HG03064 (cell line): Measurements from ENCODE around the gene MAMLD1.

ENCODE experiments used
- ATAC-seq: cut with Tn5 transposase; IDR thresholded peaks from one replicate; pipeline ENCODE4 v1.9.1; 2021; ENCODE audit warnings: low read depth; ENCODE audit not compliant: unreplicated experiment

Gene MAMLD1

GRCh38 chrX:150522494-150522893, 159.4 kb downstream of the MAMLD1 start:
- no peak for ATAC-seq

GRCh38 chrX:150525061-150525919, 162.2 kb downstream of the MAMLD1 start:
- no peak for ATAC-seq

- ATAC-seq, result no peak
Observed at GRCh38 chrX:150526692-150527091, 163.6 kb downstream of the MAMLD1 start.

- no peak for ATAC-seq
Observed at GRCh38 chrX:150527108-150527507, 164.0 kb downstream of the MAMLD1 start.

GRCh38 chrX:150529587-150529986, 166.5 kb downstream of the MAMLD1 start:
- no peak for ATAC-seq

- no peak for ATAC-seq
Observed at GRCh38 chrX:150530821-150531220, 167.7 kb downstream of the MAMLD1 start.

- ATAC-seq, result no peak
Observed at GRCh38 chrX:150531467-150531866, 168.3 kb downstream of the MAMLD1 start.

- no peak for ATAC-seq
Observed at GRCh38 chrX:150533863-150534262, 170.7 kb downstream of the MAMLD1 start.

- no peak for ATAC-seq
Observed at GRCh38 chrX:150536455-150537116, 173.5 kb downstream of the MAMLD1 start.

GRCh38 chrX:150537851-150538250, 174.7 kb downstream of the MAMLD1 start:
- no peak for ATAC-seq

GRCh38 chrX:150540965-150541364, 177.8 kb downstream of the MAMLD1 start:
- no peak for ATAC-seq

- ATAC-seq, result peak; percentile 32
Observed at GRCh38 chrX:150542846-150543229, 179.7 kb downstream of the MAMLD1 start.

- ATAC-seq, result peak; percentile 42
Observed at GRCh38 chrX:150543230-150544155, 180.4 kb downstream of the MAMLD1 start.

GRCh38 chrX:150544222-150544787, 181.2 kb downstream of the MAMLD1 start:
- ATAC-seq, result no peak

GRCh38 chrX:150544835-150545770, 182.0 kb downstream of the MAMLD1 start:
- ATAC-seq, result no peak

GRCh38 chrX:150546711-150547153, 183.6 kb downstream of the MAMLD1 start:
- ATAC-seq, result no peak

- no peak for ATAC-seq
Observed at GRCh38 chrX:150547375-150548115, 184.4 kb downstream of the MAMLD1 start.

GRCh38 chrX:150548251-150548650, 185.1 kb downstream of the MAMLD1 start:
- ATAC-seq, result no peak

GRCh38 chrX:150548684-150549083, 185.6 kb downstream of the MAMLD1 start:
- ATAC-seq, result no peak
